ENCODE measurements around the gene SLC2A4RG.

DNA sequence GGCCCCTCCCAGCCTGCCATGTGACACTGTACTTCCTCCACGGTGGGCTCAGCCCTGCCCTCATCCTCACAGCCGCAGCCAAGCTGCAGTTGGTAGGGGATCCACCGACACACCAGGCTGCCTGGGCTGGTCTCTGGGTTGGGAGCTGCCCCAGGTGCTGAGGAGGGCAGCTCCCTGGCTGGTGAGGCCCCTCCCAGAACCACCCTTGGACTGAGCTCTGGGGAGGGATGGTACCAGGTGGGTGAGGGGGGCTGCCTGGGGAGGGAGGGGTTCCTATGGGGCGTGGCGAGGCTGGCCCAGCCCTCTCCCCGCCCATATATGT is 43.3 kb upstream of the SLC2A4RG start:
- TF ChIP-seq POLR2A (IDR thresholded peaks at IDR 0.05): no peak
- TF ChIP-seq, protein P1, sequence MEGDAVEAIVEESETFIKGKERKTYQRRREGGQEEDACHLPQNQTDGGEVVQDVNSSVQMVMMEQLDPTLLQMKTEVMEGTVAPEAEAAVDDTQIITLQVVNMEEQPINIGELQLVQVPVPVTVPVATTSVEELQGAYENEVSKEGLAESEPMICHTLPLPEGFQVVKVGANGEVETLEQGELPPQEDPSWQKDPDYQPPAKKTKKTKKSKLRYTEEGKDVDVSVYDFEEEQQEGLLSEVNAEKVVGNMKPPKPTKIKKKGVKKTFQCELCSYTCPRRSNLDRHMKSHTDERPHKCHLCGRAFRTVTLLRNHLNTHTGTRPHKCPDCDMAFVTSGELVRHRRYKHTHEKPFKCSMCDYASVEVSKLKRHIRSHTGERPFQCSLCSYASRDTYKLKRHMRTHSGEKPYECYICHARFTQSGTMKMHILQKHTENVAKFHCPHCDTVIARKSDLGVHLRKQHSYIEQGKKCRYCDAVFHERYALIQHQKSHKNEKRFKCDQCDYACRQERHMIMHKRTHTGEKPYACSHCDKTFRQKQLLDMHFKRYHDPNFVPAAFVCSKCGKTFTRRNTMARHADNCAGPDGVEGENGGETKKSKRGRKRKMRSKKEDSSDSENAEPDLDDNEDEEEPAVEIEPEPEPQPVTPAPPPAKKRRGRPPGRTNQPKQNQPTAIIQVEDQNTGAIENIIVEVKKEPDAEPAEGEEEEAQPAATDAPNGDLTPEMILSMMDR (IDR thresholded peaks at IDR 0.05): no peak

Measured in lower leg skin (tissue), 3 donors.